H1 (cell line): ENCODE results near the gene NANOS3. TPM values are rescaled to one million over a fixed set of nuclear protein-coding genes. Genes with fewer than 3 reads are reported as not detected.
A peak's percentile ranks its signal among the peaks of the same experiment; 100 is the strongest.

Source experiments
- BACH1 ChIP-seq: IDR thresholded peaks from 2 replicates; pipeline ENCODE4 v1.6.1; 2012; ENCODE audit warnings: low read length, improper control_type of control experiment
- BCL11A ChIP-seq, 2 experiments: IDR thresholded peaks; one replicate each; pipeline ENCODE4 v1.6.1; 2011; ENCODE audit warnings: low read depth in 2 of 2, low read length in 2 of 2, mild to moderate bottlenecking in 2 of 2
- BRCA1 ChIP-seq: IDR thresholded peaks from 2 replicates; pipeline ENCODE4 v1.6.1; 2012; ENCODE audit warnings: low read depth, low read length, improper control_type of control experiment
- CBX5 ChIP-seq: fragments of 300-800, 300-1000 bp; sonication (generic); IDR thresholded peaks from 2 replicates; pipeline ENCODE4 v1.7.1; 2016; ENCODE audit warnings: antibody characterized with exemption, low read length, low read depth
- CTBP2 ChIP-seq: IDR thresholded peaks from 2 replicates; pipeline ENCODE4 v1.7.0; 2011; ENCODE audit warnings: borderline replicate concordance, mild to moderate bottlenecking, moderate library complexity, mixed read lengths, low read length; ENCODE audit not compliant: insufficient read depth, insufficient read length
- FOSL1 ChIP-seq: IDR thresholded peaks from 2 replicates; pipeline ENCODE4 v1.6.1; 2011; ENCODE audit warnings: mild to moderate bottlenecking, low read depth, low read length, moderate library complexity; ENCODE audit not compliant: insufficient read depth
- KDM4A ChIP-seq: IDR thresholded peaks from one replicate; pipeline ENCODE4 v1.7.1; 2012; ENCODE audit warnings: low read depth, mild to moderate bottlenecking, moderate library complexity, low read length, inconsistent platforms; ENCODE audit not compliant: severe bottlenecking
- NANOG ChIP-seq: IDR thresholded peaks from 2 replicates; pipeline ENCODE4 v1.6.1; 2011; ENCODE audit warnings: low read length, low read depth, mild to moderate bottlenecking, inconsistent platforms; ENCODE audit not compliant: insufficient read depth, poor library complexity, severe bottlenecking
- RAD21 ChIP-seq, 2 experiments: IDR thresholded peaks in 1 of 2; conservative IDR thresholded peaks in 1 of 2; 2 replicates each; pipeline ENCODE4 v1.6.1; 2011; ENCODE audit warnings: low read depth in 2 of 2, low read length in 2 of 2, improper control_type of control experiment in 1 of 2, inconsistent platforms in 1 of 2, mild to moderate bottlenecking in 1 of 2, moderate library complexity in 1 of 2
- RXRA ChIP-seq: IDR thresholded peaks from 2 replicates; pipeline ENCODE4 v1.6.1; 2011; ENCODE audit warnings: low read depth, mild to moderate bottlenecking, low read length, moderate library complexity; ENCODE audit not compliant: insufficient read depth
- SAP30 ChIP-seq: fragments of 300-600 bp; sonication (generic); IDR thresholded peaks from 2 replicates; pipeline ENCODE4 v1.7.1; 2012; ENCODE audit warnings: low read length, moderate library complexity, mild to moderate bottlenecking, inconsistent platforms; ENCODE audit not compliant: insufficient read depth, insufficient replicate concordance
- SIN3A ChIP-seq, 2 experiments: IDR thresholded peaks in 1 of 2; conservative IDR thresholded peaks in 1 of 2; 2 replicates each; pipeline ENCODE4 v1.6.1; 2011 to 2012; ENCODE audit warnings: low read length in 2 of 2, improper control_type of control experiment in 1 of 2, low read depth in 1 of 2, mild to moderate bottlenecking in 1 of 2
- SIRT6 ChIP-seq: IDR thresholded peaks from one replicate; pipeline ENCODE4 v1.7.1; 2012; ENCODE audit warnings: low read length, inconsistent platforms
- SIX5 ChIP-seq: IDR thresholded peaks from 2 replicates; pipeline ENCODE4 v1.6.1; 2011; ENCODE audit warnings: mild to moderate bottlenecking, low read depth, low read length
- SRF ChIP-seq: IDR thresholded peaks from 2 replicates; pipeline ENCODE4 v1.6.1; 2011; ENCODE audit warnings: mild to moderate bottlenecking, low read depth, low read length, moderate library complexity
- SUZ12 ChIP-seq: fragments of 200-600 bp; sonication (generic); IDR thresholded peaks from 2 replicates; pipeline ENCODE4 v1.6.1; 2012; ENCODE audit warnings: mild to moderate bottlenecking, inconsistent platforms, low read length, moderate library complexity, mixed read lengths
- TEAD4 ChIP-seq: IDR thresholded peaks from 2 replicates; pipeline ENCODE4 v1.6.1; 2012; ENCODE audit warnings: low read depth, low read length, inconsistent platforms, mixed read lengths
- ZNF274 ChIP-seq: IDR thresholded peaks from 2 replicates; pipeline ENCODE4 v1.7.0; 2012; ENCODE audit warnings: low read length, borderline replicate concordance; ENCODE audit errors: extremely low read depth
- polyA plus RNA-seq, 7 experiments: library from polyadenylated mRNA; depleted of rRNA in 3 of 7; stranded (reverse) in 5 of 7; unstranded in 2 of 7; fragments of >200 nt in 5 of 7; fragments of 200-250 nt in 2 of 7; gene quantifications; 1 replicate in 5 of 7; 2 replicates in 1 of 7; 4 replicates in 1 of 7; pipeline versions ENCODE4 v1.2.1 to v1.2.3, GENCODE V29; 2011 to 2013; ENCODE audit warnings: missing spikeins in 2 of 7, mixed read lengths in 2 of 7
- total RNA-seq: library from RNA; stranded (reverse); fragmentation: NEBNext Ultra II Directional; extraction: Animal tissue kit (Norgen Biotek cat#: 25700); gene quantifications from 2 replicates; pipeline ENCODE4 v1.2.1, GENCODE V29; 2021
- TF ChIP-seq, protein P1 (sequence below): IDR thresholded peaks from 2 replicates; pipeline ENCODE4 v1.6.1; 2011; ENCODE audit warnings: low read length, improper control_type of control experiment

The NANOS3 gene
- total and polyA plus RNA-seq, 2 of the 8 experiments (the other 6 are each of a cell fraction or from before 2014, with no cell fraction given): 0.62 TPM; not detected in 1

- TF ChIP-seq TEAD4 (0 out of 2 replicates have a peak, but pooled peaks have one; percentile 19), SAP30 (no peak), CTBP2 (no peak), SRF (no peak), ZNF274 (no peak), KDM4A (peak; percentile 28), BRCA1 (no peak), FOSL1 (no peak), SIX5 (no peak), RXRA (no peak), NANOG (no peak), CBX5 (no peak), BCL11A (IDR thresholded peaks at IDR 0.05; ENCODE audit: low read depth in 2 of 2, low read length in 2 of 2) (no peak), SUZ12 (0 out of 2 replicates have a peak, but pooled peaks have one; percentile 17), BACH1 (peak; percentile 54; the same call in 1 of the 2 replicates), SIN3A (conservative IDR thresholded peaks at IDR 0.05 in 1 of 2, IDR thresholded peaks at IDR 0.05 in 1 of 2; ENCODE audit: low read depth in 1 of 2, low read length in 2 of 2) (0 out of 4 replicates have a peak, but pooled peaks of 1 of the 2 experiments have one; percentile 38), RAD21 (IDR thresholded peaks at IDR 0.05 in 1 of 2, conservative IDR thresholded peaks at IDR 0.05 in 1 of 2; ENCODE audit: low read depth in 2 of 2, low read length in 2 of 2) (peak; percentile 90 to 91), SIRT6 (no peak)
- TF ChIP-seq, protein P1, sequence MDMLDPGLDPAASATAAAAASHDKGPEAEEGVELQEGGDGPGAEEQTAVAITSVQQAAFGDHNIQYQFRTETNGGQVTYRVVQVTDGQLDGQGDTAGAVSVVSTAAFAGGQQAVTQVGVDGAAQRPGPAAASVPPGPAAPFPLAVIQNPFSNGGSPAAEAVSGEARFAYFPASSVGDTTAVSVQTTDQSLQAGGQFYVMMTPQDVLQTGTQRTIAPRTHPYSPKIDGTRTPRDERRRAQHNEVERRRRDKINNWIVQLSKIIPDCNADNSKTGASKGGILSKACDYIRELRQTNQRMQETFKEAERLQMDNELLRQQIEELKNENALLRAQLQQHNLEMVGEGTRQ: no peak
Observed at GRCh38 chr19:13861714-13862531, 15.0 kb upstream of the NANOS3 start (continued).
